Muscle of leg (tissue), 11 donors: ENCODE measurements around the gene LENG9. TPM values are rescaled to one million over a fixed set of nuclear protein-coding genes. Genes with fewer than 3 reads are reported as not detected.
"Not testable (repeated sequence)": the region's sequence is repeated elsewhere in the genome, so short reads cannot be mapped to it uniquely, and the experiment has no call there.

Experiments
- DNase-seq: peaks from one replicate; pipeline ENCODE4 v3.0.0; 2013
- H3K27ac ChIP-seq: one replicate; pipeline ENCODE4 v1.5.1; 2013; ENCODE audit warnings: mild to moderate bottlenecking, low read length, control low read depth
- H3K27me3 ChIP-seq: one replicate; pipeline ENCODE4 v1.6.1; 2013; ENCODE audit warnings: low read length; ENCODE audit not compliant: control insufficient read depth, insufficient read depth
- H3K36me3 ChIP-seq: one replicate; pipeline ENCODE4 v1.6.1; 2013; ENCODE audit warnings: low read length; ENCODE audit not compliant: control insufficient read depth, insufficient read depth
- H3K4me1 ChIP-seq: one replicate; pipeline ENCODE4 v1.6.1; 2013; ENCODE audit warnings: low read length; ENCODE audit not compliant: control insufficient read depth, insufficient read depth
- H3K4me3 ChIP-seq: one replicate; pipeline ENCODE4 v1.5.1; 2013; ENCODE audit warnings: low read length, control low read depth
- H3K9me3 ChIP-seq: replicated peaks from 2 replicates; pipeline ENCODE4 v1.6.1; 2013; ENCODE audit warnings: low read depth, low read length; ENCODE audit not compliant: control insufficient read depth
- WGBS: methylation state at CpG from one replicate; pipeline ENCODE4 v1.1.5; 2013; ENCODE audit warnings: missing lambda C conversion rate; ENCODE audit not compliant: insufficient coverage; 5-methylcytosine and 5-hydroxymethylcytosine counted together
- polyA plus RNA-seq, 8 donors: library from polyadenylated mRNA; unstranded; fragments of 120-200 nt; gene quantifications; one replicate each; pipeline versions ENCODE4 v1.2.1 to v1.2.3, GENCODE V29; 2013; ENCODE audit warnings: inconsistent platforms in 1 of 8, low replicate concordance in 1 of 8; ENCODE audit not compliant: insufficient read length in 8 of 8, insufficient read depth in 1 of 8
- total RNA-seq: library from RNA; stranded (reverse); fragments of 120-200 nt; gene quantifications from one replicate; pipeline ENCODE4 v1.2.4, GENCODE V29; 2013

Gene LENG9
- total and polyA plus RNA-seq, 9 donors: 1.5 to 4.1 (median 2.7) TPM

DNA sequence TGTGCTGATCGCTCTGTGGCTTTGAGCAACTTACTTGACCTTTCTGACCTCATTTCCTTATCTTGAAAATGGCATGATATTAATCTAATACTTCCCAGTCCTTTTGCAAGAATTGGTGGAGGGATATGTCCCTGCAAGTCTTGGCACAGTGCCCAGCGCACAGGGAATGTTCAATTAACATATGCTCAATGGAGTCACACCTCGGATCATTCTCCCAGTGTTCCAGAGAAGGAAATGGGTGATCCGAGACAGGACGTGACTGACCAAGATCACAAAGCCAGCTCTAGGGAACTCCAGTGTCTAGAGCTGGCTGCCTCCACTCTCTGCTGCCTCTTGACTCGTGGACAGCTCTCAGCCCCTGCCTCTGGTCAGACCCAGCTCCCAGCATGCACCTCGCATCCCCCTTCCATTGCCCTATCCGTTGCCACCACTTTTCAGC is 5.9 kb upstream of the LENG9 start:
- peaks cover 34% of the 10 kb centered on the region for H3K4me1 ChIP-seq
- no peaks in the 10 kb centered on the region for H3K9me3 ChIP-seq
- peak; percentile 49 for DNase-seq
- H3K27me3 ChIP-seq: peaks cover 26% of the 10 kb centered on the region
- H3K36me3 ChIP-seq: peaks cover 6% of the 10 kb centered on the region
- no peak overlapping the region for H3K4me3 ChIP-seq
- WGBS: 38% methylated on average over 7 of the region's 8 CpGs
- peak overlapping the region; percentile 87 for H3K27ac ChIP-seq

DNA sequence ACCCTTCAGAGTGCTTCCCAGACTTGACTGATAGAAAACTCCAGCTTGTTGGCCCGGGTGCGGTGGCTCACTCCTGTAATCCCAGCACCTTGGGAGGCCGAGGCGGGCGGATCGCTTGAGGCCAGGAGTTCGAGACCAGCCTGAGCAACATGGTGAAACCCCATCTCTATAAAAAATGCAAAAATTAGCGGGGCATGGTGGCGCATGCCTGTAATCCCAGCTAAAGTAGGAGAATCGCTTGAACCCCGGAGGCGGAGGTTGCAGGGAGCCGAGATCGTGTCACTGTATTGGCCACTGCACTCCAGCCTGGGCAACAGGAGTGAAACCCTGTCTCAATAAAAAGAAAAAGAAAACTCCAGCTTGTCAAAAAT is 2.5 kb upstream of the LENG9 start:
- H3K9me3 ChIP-seq, DNase-seq, H3K27ac ChIP-seq, H3K4me3 ChIP-seq: not testable (repeated sequence)
- H3K4me1 ChIP-seq: peaks cover 46% of the 10 kb centered on the region
- H3K27me3 ChIP-seq: peaks cover 18% of the 10 kb centered on the region
- peaks cover 19% of the 10 kb centered on the region for H3K36me3 ChIP-seq
- whole genome bisulfite sequencing: 97% methylated on average over 7 of the region's 14 CpGs

DNA sequence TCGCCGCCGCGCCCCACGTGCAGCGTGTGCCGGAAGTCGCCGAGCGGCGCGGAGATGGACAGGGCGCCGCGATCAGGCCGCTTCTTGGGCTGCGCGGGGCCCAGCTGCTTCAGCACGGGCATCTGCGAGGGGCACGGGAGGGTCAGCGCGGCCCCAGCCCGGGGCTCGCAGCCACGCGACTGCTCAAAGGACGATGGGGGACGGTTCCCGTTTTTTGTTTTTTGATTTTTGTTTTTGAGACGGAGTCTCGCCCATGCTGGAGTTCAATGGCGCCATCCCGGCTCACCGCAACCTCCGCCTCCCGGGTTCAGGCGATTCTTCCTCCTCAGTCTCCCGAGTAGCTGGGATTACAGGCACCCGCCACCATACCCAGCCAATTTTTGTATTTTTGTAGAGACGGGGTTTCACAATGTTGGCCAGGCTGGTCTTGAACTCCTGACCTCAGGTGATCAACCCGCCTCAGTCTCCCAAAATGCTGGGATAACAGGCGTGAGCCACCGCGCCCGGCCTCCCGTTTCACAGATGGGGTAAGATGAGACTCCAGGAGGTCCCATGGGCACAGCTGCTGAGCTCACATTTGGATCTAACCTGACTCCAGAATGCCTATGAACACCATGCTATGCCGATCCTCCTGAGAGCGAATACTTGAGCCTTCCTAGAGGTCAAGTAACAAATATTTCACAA is 2.0 kb upstream of the LENG9 start:
- no peaks in the 10 kb centered on the region for H3K9me3 ChIP-seq
- peaks cover 24% of the 10 kb centered on the region for H3K36me3 ChIP-seq
- no peak overlapping the region for H3K4me3 ChIP-seq
- DNase-seq: no peak
- H3K4me1 ChIP-seq: peaks cover 45% of the 10 kb centered on the region
- H3K27ac ChIP-seq: no peak overlapping the region
- peaks cover 14% of the 10 kb centered on the region for H3K27me3 ChIP-seq
- WGBS: 57% methylated on average over 41 of the region's 49 CpGs

DNA sequence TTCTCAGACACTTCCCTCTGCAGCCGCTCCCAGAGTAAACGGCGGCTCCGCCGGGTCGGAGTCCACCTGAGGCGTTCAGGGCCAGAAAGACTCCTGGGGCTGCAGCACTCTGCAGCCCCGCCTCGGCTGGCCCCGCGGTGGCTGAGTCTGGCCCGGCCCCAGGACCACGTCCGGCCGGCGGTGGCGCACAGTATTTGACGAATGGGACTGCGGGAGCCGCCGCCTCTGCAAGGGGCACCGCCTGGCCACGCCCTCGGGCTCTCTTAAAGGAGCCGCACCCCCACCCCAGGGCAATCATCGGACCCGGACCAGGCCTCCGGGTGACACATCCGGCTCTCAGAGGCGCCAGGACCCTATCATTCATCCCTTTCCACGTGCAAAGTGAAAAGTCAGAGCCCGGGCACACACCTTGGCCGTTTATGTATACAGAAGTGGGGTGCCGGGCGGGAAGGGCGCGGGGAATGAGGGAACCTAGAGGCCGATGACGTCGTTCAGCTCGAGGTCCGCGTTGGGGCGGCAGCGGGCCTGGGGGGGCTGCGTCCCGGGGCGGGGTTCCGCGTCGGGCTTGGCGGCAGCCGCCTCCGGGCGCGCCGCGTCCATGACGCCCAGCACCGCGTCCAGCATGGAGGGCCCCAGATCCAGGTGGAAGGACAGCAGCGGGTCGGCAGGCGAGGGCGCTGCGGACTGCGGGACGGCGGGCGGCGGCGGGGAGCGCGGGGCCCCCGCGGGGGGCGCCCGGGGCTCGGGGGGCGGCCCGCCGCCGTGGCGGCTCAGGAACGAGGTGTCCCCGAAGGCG is 1.2 kb upstream of the LENG9 start:
- Histone ChIP-seq H3K27me3 (peaks cover 8% of the 10 kb centered on the region), H3K27ac (peak overlapping the region; percentile 93), H3K4me1 (peaks cover 40% of the 10 kb centered on the region), H3K4me3 (peak overlapping the region; percentile 56), H3K9me3 (no peaks in the 10 kb centered on the region), H3K36me3 (peaks cover 30% of the 10 kb centered on the region)
- 7% methylated on average over 82 of the region's 87 CpGs for WGBS
- DNase-seq: peak; percentile 89

DNA sequence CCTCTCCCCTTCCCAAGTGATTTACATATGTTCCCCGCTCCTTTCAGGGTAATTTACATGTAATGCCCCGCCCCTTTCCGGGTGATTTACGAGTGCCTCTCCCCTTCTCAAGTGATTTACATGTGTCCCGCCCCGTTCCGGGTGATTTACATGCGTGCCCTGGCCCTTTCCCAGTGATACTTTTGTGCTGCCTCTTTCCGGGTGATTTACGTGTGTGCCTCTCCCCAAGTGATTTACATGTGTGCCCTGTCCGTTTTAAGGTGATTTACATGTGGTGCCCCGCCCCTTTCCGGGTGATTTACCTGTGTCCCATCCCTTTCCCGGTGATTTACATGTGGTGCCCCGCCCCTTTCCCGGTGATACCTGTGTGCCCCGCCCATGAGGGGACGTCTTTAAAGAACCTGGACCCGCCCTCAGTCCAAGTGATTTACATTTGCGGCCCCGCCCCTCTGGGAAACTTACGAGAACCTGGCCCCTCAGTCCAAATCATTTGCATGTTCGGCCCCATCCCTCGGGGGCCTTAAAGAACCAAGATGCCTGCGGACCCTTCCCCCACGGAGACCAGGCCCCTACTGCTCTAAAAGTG is 559 bp upstream of the LENG9 start:
- H3K9me3 ChIP-seq: no peaks in the 10 kb centered on the region
- H3K27ac ChIP-seq: peak overlapping the region; percentile 93
- peaks cover 35% of the 10 kb centered on the region for H3K4me1 ChIP-seq
- H3K27me3 ChIP-seq: peaks cover 4% of the 10 kb centered on the region
- DNase-seq: peak; percentile 89
- peak overlapping the region; percentile 56 for H3K4me3 ChIP-seq
- WGBS: 1% methylated on average over 24 of the region's 26 CpGs
- peaks cover 31% of the 10 kb centered on the region for H3K36me3 ChIP-seq

DNA sequence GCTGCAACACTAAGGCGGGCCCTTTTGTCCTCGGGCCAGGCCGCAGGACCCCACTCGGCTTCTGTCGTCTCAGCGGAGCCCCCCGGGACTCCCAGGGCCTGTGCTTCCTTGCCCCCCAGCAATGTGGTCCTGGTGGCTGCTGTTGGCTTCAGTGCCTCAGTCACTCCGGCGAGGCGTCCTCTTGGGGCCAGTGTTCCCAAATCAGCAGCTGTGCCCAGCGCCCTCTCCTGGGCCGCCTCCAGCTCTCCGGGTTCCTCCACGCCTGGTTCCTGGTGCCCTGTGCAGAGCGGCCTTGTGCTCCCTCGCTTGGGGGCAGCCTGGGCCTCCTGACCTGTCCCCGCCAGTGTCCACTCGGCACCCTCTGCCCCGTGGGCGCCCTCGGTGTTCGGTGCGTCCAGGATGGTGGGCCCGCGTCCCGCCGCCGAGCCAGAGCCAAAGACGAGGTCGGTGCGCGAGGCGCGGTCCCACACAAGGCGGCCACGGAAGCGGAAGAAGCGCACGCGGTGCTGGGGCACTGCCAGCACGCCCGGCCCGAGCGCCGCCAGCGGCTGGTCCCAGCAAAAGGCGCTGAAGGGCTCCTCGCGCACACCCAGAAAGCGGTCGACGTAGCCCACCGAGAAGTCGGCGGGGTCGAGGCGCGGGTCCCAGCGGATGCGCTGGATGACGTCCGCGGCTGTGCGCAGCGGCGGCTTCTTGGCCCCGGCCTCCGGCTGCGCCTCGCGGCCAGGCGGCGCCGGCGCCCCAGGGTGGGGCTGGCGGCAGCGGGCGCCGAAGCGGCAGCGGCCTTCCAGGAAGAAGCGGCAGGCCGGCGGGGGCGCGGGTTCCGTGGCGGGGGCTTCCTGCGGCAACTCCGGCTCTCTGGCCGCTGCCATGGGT is 685 bp downstream of the LENG9 start:
- peak; percentile 75 for DNase-seq
- H3K4me3 ChIP-seq: peak overlapping the region; percentile 56
- peaks cover 4% of the 10 kb centered on the region for H3K27me3 ChIP-seq
- peaks cover 44% of the 10 kb centered on the region for H3K36me3 ChIP-seq
- H3K27ac ChIP-seq: peak overlapping the region; percentile 93
- no peaks in the 10 kb centered on the region for H3K9me3 ChIP-seq
- H3K4me1 ChIP-seq: peaks cover 35% of the 10 kb centered on the region
- 3% methylated on average over 91 of the region's 91 CpGs for whole genome bisulfite sequencing

DNA sequence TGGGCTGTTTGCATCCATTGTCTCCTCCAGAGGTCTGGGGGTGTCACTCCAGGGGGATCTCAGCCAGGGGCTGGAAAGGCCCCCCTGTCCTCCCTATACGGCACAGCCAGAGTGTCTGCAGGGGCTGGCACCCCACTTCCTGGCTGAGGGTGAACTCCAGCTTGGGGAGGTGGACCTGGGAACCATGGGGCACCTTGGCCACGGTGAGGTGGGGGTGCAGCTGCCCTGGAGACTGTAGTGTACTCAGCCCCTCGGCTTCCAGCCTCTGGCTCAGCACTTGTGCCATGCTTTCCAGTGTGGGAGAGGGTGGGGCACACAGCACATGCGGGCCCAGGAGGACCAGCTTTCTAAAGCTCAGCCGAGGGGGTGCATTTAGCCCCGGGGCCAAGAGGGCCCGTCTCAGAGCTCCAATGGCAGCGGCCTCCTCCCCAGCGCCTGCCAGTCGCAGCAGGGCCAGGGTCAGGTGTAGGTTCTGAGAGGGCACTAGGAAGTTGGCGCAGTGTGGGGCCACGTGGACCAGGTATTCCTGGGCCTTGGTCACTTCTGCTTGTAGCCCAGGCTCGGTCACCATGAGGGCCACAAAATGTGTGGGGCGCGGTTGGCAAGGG is 1.4 kb downstream of the LENG9 start:
- 70% methylated on average over 9 of the region's 15 CpGs for WGBS
- Histone ChIP-seq H3K4me3 (peak overlapping the region; percentile 56), H3K27ac (peak overlapping the region; percentile 93), H3K4me1 (peaks cover 35% of the 10 kb centered on the region), H3K27me3 (peaks cover 4% of the 10 kb centered on the region), H3K9me3 (no peaks in the 10 kb centered on the region), H3K36me3 (peaks cover 51% of the 10 kb centered on the region)
- peak; percentile 51 for DNase-seq

DNA sequence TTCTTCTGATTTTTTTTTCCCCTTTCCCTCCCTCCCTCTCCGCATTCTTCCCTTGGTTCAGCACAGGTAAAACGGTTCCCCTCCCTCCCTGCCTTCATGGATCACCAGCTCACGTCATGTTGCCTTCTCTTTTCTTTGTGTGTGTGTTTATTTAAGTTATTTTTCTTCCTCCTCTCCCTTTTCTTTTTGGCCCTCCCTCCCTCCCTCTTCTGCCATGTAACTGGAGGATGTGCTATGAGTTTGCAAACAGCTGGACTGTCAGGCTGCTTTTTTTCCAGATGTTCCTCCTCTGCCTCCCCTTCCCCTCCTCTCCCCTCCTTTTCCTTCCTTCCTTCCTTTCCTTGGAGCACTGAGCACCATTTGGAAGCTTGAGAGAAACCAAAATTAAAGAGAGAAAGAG is 2.0 kb downstream of the LENG9 start:
- peaks cover 4% of the 10 kb centered on the region for H3K27me3 ChIP-seq
- H3K4me1 ChIP-seq: peaks cover 35% of the 10 kb centered on the region
- peak; percentile 91 for DNase-seq
- no peak overlapping the region for H3K4me3 ChIP-seq
- H3K9me3 ChIP-seq: no peaks in the 10 kb centered on the region
- peak overlapping the region; percentile 93 for H3K27ac ChIP-seq
- no CpG with 5 or more reads among the region's 3 CpGs for WGBS
- peaks cover 56% of the 10 kb centered on the region for H3K36me3 ChIP-seq

DNA sequence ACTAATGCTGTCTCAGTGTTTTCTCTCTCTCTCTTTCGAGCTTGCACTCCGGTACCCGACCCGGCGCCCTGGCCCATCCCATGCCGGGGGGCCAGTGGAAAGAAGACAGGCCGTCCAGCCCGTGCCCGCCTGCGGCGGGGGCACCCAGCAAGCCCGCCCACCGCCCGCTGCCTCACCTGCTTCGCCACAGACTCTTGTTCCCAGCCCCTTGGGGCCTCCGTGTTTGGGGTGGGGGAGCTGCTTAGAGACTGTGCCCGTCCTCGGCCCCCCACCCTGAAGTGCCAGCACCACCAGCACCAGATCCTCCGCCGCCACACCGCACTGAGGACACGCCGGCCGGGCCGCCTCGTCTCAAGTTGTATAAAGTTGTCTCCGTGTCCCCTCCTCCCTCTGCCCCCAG is 2.4 kb downstream of the LENG9 start:
- Histone ChIP-seq H3K36me3 (peaks cover 60% of the 10 kb centered on the region), H3K4me1 (peaks cover 35% of the 10 kb centered on the region), H3K27ac (peak overlapping the region; percentile 93), H3K4me3 (no peak overlapping the region), H3K27me3 (peaks cover 4% of the 10 kb centered on the region), H3K9me3 (no peaks in the 10 kb centered on the region)
- DNase-seq: no peak
- WGBS: 31% methylated on average over 2 of the region's 27 CpGs
